ENCODE data around the gene ATRIP. TPM values are rescaled to one million over a fixed set of nuclear protein-coding genes. Genes with fewer than 3 reads are reported as not detected.
"Not testable (repeated sequence)": the region's sequence is repeated elsewhere in the genome, so short reads cannot be mapped to it uniquely, and the experiment has no call there.

The ATRIP gene
- polyA plus RNA-seq, 3 donors from 2014 or later = 6.4 to 12.6 (median 6.6) TPM

- Mint-ChIP-seq H3K27me3 (ENCODE audit: low read depth in 3 of 3) (peaks cover 3 to 7% (median 3%) of the 10 kb centered on the region in 3 donors), H3K4me3 (peak overlapping the region; percentile 84 to 88 (median 87)), H3K9me3 (no peaks in the 10 kb centered on the region), H3K27ac (peak overlapping the region; percentile 68 to 99 (median 98)), H3K4me1 (peaks cover 54 to 63% of the 10 kb centered on the region in 2 donors), H3K36me3 (peaks cover 0 to 12% (median 4%) of the 10 kb centered on the region in 3 donors)
- DNase-seq = no peak
Observed at GRCh38 chr3:48467473-48468267, 21.1 kb downstream of the ATRIP start.

DNA sequence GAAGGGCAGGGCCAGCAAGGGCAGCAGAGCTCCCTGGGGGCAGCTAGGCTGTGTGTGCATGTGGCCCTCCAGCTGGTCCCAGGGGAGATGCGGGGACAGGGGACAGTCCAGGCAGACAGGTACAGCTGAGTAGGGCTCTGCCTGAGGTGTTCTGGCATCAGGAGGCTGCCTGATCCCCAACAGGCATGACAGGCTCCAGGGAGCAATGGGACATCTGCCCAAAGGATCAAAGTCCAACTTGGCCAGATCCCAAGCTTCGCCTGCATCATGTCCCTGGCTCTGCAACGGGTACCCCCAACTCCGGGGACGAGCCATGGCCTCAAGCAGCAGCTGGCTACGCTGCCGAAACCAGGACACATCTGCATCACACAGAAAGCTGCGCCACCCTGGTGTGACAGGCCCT is 21.8 kb downstream of the ATRIP start:
- DNase-seq = no peak
- Mint-ChIP-seq H3K36me3 (peaks cover 0 to 12% (median 4%) of the 10 kb centered on the region in 3 donors), H3K9me3 (no peaks in the 10 kb centered on the region), H3K27me3 (ENCODE audit: low read depth in 3 of 3) (peaks cover 6 to 11% (median 8%) of the 10 kb centered on the region in 3 donors), H3K4me1 (peaks cover 60 to 69% of the 10 kb centered on the region in 2 donors), H3K4me3 (peak overlapping the region in 3 of 5 donors; percentile 24 to 84 (median 52)), H3K27ac (peak overlapping the region; percentile 68 to 99 (median 98))

GRCh38 chr3:48469046-48469915 is 22.7 kb downstream of the ATRIP start:
- DNase-seq = no peak
- peak overlapping the region in 3 of 5 donors; percentile 29 to 60 (median 46) for H3K4me3 Mint-ChIP-seq
- peaks cover 64 to 72% of the 10 kb centered on the region in 2 donors for H3K4me1 Mint-ChIP-seq
- H3K36me3 Mint-ChIP-seq = peaks cover 0 to 12% (median 4%) of the 10 kb centered on the region in 3 donors
- H3K27ac Mint-ChIP-seq = peak overlapping the region; percentile 79 to 88 (median 82)
- H3K27me3 Mint-ChIP-seq (ENCODE audit: low read depth in 3 of 3) = peaks cover 6 to 11% (median 8%) of the 10 kb centered on the region in 3 donors
- H3K9me3 Mint-ChIP-seq = no peaks in the 10 kb centered on the region

DNA sequence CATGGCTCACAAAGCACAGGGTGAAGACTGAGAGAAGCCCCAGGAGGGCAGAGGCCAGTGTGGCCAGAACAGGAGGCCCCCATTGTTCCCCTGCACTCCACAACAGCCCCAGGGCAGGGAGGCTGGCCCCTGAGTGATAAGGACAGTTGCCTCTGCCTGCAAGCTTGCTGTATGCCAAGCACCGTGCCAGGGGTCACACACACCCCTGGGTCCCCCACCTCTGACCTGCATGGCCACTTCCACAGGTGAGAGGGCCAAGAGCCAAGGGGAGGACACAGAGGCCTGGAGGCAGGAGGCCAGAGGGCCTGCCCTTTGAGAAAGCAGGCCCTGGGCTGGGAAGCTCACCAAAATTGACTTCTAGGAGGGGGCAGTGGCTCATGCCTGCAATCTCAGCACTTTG is 23.7 kb downstream of the ATRIP start:
- Mint-ChIP-seq H3K36me3 (peaks cover 0 to 12% (median 4%) of the 10 kb centered on the region in 3 donors), H3K9me3 (no peaks in the 10 kb centered on the region), H3K4me1 (peaks cover 70 to 76% of the 10 kb centered on the region in 2 donors), H3K27me3 (ENCODE audit: low read depth in 3 of 3) (peaks cover 6 to 10% (median 8%) of the 10 kb centered on the region in 3 donors), H3K27ac (peak overlapping the region; percentile 79 to 91 (median 86)), H3K4me3 (peak overlapping the region; percentile 13 to 65 (median 59))
- no peak for DNase-seq

GRCh38 chr3:48472673-48472922 is 26.1 kb downstream of the ATRIP start:
- peaks cover 51 to 64% of the 10 kb centered on the region in 2 donors for H3K4me1 Mint-ChIP-seq
- H3K9me3 Mint-ChIP-seq = no peaks in the 10 kb centered on the region
- H3K27me3 Mint-ChIP-seq (ENCODE audit: low read depth in 3 of 3) = peaks cover 4 to 8% (median 5%) of the 10 kb centered on the region in 3 donors
- peaks cover 0 to 12% (median 4%) of the 10 kb centered on the region in 3 donors for H3K36me3 Mint-ChIP-seq
- peak overlapping the region; percentile 95 to 100 (median 98) for H3K27ac Mint-ChIP-seq
- H3K4me3 Mint-ChIP-seq = peak overlapping the region; percentile 89 to 97 (median 95)
- DNase-seq = no peak

DNA sequence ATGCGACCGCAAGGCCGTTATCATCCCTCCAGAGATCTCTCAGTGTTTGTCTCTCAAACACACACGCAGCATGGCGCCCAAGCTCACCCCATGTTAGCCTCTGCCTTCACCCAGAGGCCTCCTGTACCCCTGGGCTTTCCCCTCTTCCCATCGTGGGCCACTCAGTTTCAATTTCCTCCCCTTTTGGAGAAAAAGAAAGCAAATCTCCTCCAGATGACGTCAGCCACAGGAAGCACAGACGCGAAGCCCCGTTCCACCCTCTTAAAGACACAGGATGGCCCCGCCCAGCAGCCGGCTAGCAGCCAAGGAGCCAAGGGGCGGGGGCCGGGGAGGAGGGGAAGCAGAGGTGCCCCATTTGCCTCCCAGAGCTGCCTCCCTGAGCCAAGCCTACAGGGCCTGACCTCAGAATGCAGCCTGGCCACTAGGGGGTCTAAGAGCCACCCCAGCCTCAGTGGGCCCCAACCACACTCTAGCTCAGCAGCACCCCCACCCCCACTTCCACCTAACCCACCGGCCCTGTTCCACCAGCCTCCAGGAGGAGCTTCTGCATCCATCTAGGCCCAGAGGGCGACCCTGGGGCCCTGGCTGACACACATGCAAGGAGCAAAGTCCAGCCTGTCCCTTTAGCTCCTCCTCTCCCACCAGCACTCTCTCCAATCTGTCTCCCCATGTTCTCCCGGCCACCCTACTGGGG is 26.5 kb downstream of the ATRIP start:
- H3K36me3 Mint-ChIP-seq = peaks cover 0 to 9% (median 2%) of the 10 kb centered on the region in 3 donors
- DNase-seq = peak; percentile 93
- peak overlapping the region; percentile 89 to 97 (median 95) for H3K4me3 Mint-ChIP-seq
- peak overlapping the region; percentile 95 to 100 (median 98) for H3K27ac Mint-ChIP-seq
- peaks cover 51 to 64% of the 10 kb centered on the region in 2 donors for H3K4me1 Mint-ChIP-seq
- H3K27me3 Mint-ChIP-seq (ENCODE audit: low read depth in 3 of 3) = peaks cover 4 to 8% (median 5%) of the 10 kb centered on the region in 3 donors
- H3K9me3 Mint-ChIP-seq = no peaks in the 10 kb centered on the region

GRCh38 chr3:48473617-48473952 is 27.0 kb downstream of the ATRIP start:
- peak overlapping the region; percentile 89 to 97 (median 95) for H3K4me3 Mint-ChIP-seq
- DNase-seq = no peak
- H3K36me3 Mint-ChIP-seq = peaks cover 0 to 9% (median 0%) of the 10 kb centered on the region in 3 donors
- peaks cover 51 to 67% of the 10 kb centered on the region in 2 donors for H3K4me1 Mint-ChIP-seq
- H3K9me3 Mint-ChIP-seq = no peaks in the 10 kb centered on the region
- H3K27ac Mint-ChIP-seq = peak overlapping the region; percentile 95 to 100 (median 98)
- peaks cover 4 to 9% (median 5%) of the 10 kb centered on the region in 3 donors for H3K27me3 Mint-ChIP-seq (ENCODE audit: low read depth in 3 of 3)

DNA sequence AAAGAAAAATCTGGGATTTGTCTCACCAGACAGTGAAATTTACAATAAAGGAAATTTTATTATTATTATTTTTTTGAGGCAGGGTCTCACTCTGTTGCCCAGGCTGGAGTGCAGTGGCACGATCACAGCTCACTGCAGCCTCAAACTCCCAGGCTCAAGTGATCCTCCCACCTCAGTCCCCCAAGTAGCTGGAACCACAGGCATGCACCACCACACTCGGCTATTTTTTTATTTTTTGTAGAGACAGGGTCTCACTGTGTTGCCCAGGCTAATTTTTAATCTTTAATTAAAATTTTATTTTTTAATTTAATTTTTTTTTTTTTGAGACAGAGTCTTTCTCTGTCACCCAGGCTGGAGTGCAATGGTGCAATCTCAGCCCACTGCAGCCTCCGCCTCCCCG is 27.5 kb downstream of the ATRIP start:
- H3K27me3 Mint-ChIP-seq (ENCODE audit: low read depth in 3 of 3) = peaks cover 6 to 13% (median 9%) of the 10 kb centered on the region in 3 donors
- H3K9me3 Mint-ChIP-seq, DNase-seq, H3K36me3 Mint-ChIP-seq: not testable (repeated sequence)
- H3K4me3 Mint-ChIP-seq = peak overlapping the region in 1 of 5 donors; percentile 95
- H3K4me1 Mint-ChIP-seq = peaks cover 51 to 67% of the 10 kb centered on the region in 2 donors
- peak overlapping the region; percentile 40 to 99 (median 84) for H3K27ac Mint-ChIP-seq

GRCh38 chr3:48474619-48475018 is 28.1 kb downstream of the ATRIP start:
- Mint-ChIP-seq H3K4me1 (peaks cover 51 to 67% of the 10 kb centered on the region in 2 donors), H3K9me3 (no peaks in the 10 kb centered on the region), H3K27ac (peak overlapping the region; percentile 83 to 97 (median 90)), H3K36me3 (peaks cover 0 to 4% (median 0%) of the 10 kb centered on the region in 3 donors), H3K4me3 (peak overlapping the region in 2 of 5 donors; percentile 22 to 35), H3K27me3 (ENCODE audit: low read depth in 3 of 3) (peaks cover 11 to 18% (median 14%) of the 10 kb centered on the region in 3 donors)
- no peak for DNase-seq

- no peaks in the 10 kb centered on the region for H3K9me3 Mint-ChIP-seq
- DNase-seq = no peak
- no peaks in the 10 kb centered on the region for H3K36me3 Mint-ChIP-seq
- H3K27me3 Mint-ChIP-seq (ENCODE audit: low read depth in 3 of 3) = peaks cover 12 to 21% (median 14%) of the 10 kb centered on the region in 3 donors
- H3K27ac Mint-ChIP-seq = peak overlapping the region; percentile 83 to 97 (median 90)
- H3K4me1 Mint-ChIP-seq = peaks cover 49 to 67% of the 10 kb centered on the region in 2 donors
- H3K4me3 Mint-ChIP-seq = no peak overlapping the region
Observed at GRCh38 chr3:48475188-48475587, 28.7 kb downstream of the ATRIP start.

- H3K4me3 Mint-ChIP-seq = no peak overlapping the region
- H3K36me3 Mint-ChIP-seq = no peaks in the 10 kb centered on the region
- H3K9me3 Mint-ChIP-seq = no peaks in the 10 kb centered on the region
- peaks cover 12 to 22% (median 14%) of the 10 kb centered on the region in 3 donors for H3K27me3 Mint-ChIP-seq (ENCODE audit: low read depth in 3 of 3)
- H3K4me1 Mint-ChIP-seq = peaks cover 51 to 60% of the 10 kb centered on the region in 2 donors
- DNase-seq = no peak
- peak overlapping the region; percentile 95 to 100 (median 97) for H3K27ac Mint-ChIP-seq
Observed at GRCh38 chr3:48476426-48477053, 30.0 kb downstream of the ATRIP start.

DNA sequence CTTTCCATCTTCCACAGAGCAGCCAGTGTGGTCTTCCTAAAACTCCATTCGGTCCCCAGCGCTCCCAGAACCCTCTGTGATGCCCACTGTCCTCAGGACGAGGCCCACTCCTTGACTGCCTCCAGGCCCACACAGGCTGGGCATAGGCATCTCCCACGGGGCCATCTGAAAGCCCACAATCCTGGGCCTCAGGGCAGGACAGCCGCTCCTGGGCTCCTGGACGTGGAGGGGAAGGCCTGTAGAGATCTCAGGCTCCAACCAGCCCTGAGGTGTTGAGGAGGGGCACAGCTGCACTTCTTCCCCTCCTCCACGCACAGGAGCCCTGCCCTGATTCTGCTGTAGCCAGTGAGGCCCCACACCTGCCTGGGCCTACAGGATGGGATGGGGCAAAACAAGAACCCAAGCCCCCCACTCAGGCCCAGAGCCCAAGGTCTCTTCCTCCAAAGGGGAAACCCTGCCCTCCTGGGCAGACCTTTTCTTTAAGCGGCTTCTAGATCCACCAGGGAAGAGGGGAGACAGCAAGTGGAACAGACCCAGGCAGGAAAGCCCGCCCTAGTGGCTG is 31.5 kb downstream of the ATRIP start:
- H3K4me3 Mint-ChIP-seq = peak overlapping the region; percentile 83 to 93 (median 91)
- no peaks in the 10 kb centered on the region for H3K36me3 Mint-ChIP-seq
- no peaks in the 10 kb centered on the region for H3K9me3 Mint-ChIP-seq
- no peak for DNase-seq
- peaks cover 46 to 51% of the 10 kb centered on the region in 2 donors for H3K4me1 Mint-ChIP-seq
- peak overlapping the region; percentile 95 to 100 (median 97) for H3K27ac Mint-ChIP-seq
- H3K27me3 Mint-ChIP-seq (ENCODE audit: low read depth in 3 of 3) = peaks cover 9 to 20% (median 10%) of the 10 kb centered on the region in 3 donors
